Germinal center (tissue), 1 donor: Measurements from ENCODE around the gene BCL7C.
A peak's percentile ranks its signal among the peaks of the same experiment; 100 is the strongest.

Experiments
- DNase-seq: peaks from one replicate; pipeline ENCODE4 v3.0.0; 2012; ENCODE audit warnings: mixed read lengths, low spot score

BCL7C gene

GRCh38 chr16:30922420-30922959, 28.6 kb upstream of the BCL7C start:
- DNase-seq: peak; percentile 95

- peak; percentile 86 for DNase-seq
Observed at GRCh38 chr16:30921748-30922419, 28.0 kb upstream of the BCL7C start.

GRCh38 chr16:30921459-30921747, 27.5 kb upstream of the BCL7C start:
- no peak for DNase-seq

- no peak for DNase-seq
Observed at GRCh38 chr16:30920891-30921290, 27.0 kb upstream of the BCL7C start.

GRCh38 chr16:30918614-30919013, 24.7 kb upstream of the BCL7C start:
- DNase-seq: no peak

GRCh38 chr16:30914830-30915229, 21.0 kb upstream of the BCL7C start:
- DNase-seq: peak; percentile 38

GRCh38 chr16:30912794-30913412, 19.0 kb upstream of the BCL7C start:
- DNase-seq: no peak

GRCh38 chr16:30910427-30911029, 16.7 kb upstream of the BCL7C start:
- DNase-seq: no peak

- no peak for DNase-seq
Observed at GRCh38 chr16:30907064-30907463, 13.2 kb upstream of the BCL7C start.

- DNase-seq: no peak
Observed at GRCh38 chr16:30904114-30904780, 10.4 kb upstream of the BCL7C start.

- DNase-seq: peak; percentile 38
Observed at GRCh38 chr16:30903596-30903995, 9.7 kb upstream of the BCL7C start.

- DNase-seq: no peak
Observed at GRCh38 chr16:30903002-30903401, 9.1 kb upstream of the BCL7C start.

GRCh38 chr16:30902029-30902972, 8.4 kb upstream of the BCL7C start:
- DNase-seq: peak; percentile 81

- no peak for DNase-seq
Observed at GRCh38 chr16:30901201-30902028, 7.5 kb upstream of the BCL7C start.

- DNase-seq: no peak
Observed at GRCh38 chr16:30900588-30900987, 6.7 kb upstream of the BCL7C start.

- DNase-seq: no peak
Observed at GRCh38 chr16:30899794-30900193, 5.9 kb upstream of the BCL7C start.

- DNase-seq: peak; percentile 83
Observed at GRCh38 chr16:30896889-30897733, 3.2 kb upstream of the BCL7C start.

GRCh38 chr16:30896261-30896888, 2.5 kb upstream of the BCL7C start, which contains the start of gene CTF1:
Gene CTF1 (plus strand): TSS chr16:30896614. CDS start chr16:30896644, 30 bp downstream.
- DNase-seq: no peak

GRCh38 chr16:30895627-30896260, 1.9 kb upstream of the BCL7C start:
- no peak for DNase-seq
